Activated CD8-positive, alpha-beta T cell treated with anti-CD3 and anti-CD28 coated beads for 36 hours (primary cell): ENCODE data around the gene ACADVL. TPM values are rescaled to one million over a fixed set of nuclear protein-coding genes. Genes with fewer than 3 reads are reported as not detected.
A peak's percentile ranks its signal among the peaks of the same experiment; 100 is the strongest.

Experiments
- ATAC-seq: fragments of 200-7000 bp; cut with Tn5 transposase; one replicate; pipeline ENCODE4 v1.10.0; 2021; ENCODE audit warnings: mild to moderate bottlenecking, moderate library complexity
- CTCF ChIA-PET: fragments of 350-600 bp; sonication (Branson Sonifier 250); formaldehyde crosslinking; loops from one replicate; lab custom pipeline; 2021; ENCODE audit warnings: antibody characterized with exemption; lab: Charles Lee
- POLR2A ChIA-PET: fragments of 350-600 bp; sonication (Branson Sonifier 250); formaldehyde crosslinking; loops from one replicate; lab custom pipeline; 2021; ENCODE audit warnings: antibody characterized with exemption; lab: Charles Lee
- DNase-seq: peaks from one replicate; pipeline ENCODE4 v3.0.0-alpha.2; 2020
- H3K27ac Mint-ChIP-seq: one replicate; pipeline ENCODE4 v1.8.0; 2021; ENCODE audit warnings: mild to moderate bottlenecking, mixed read lengths
- H3K27me3 Mint-ChIP-seq: one replicate; pipeline ENCODE4 v1.8.0; 2021; ENCODE audit warnings: mixed read lengths
- H3K36me3 Mint-ChIP-seq: one replicate; pipeline ENCODE4 v1.8.0; 2021; ENCODE audit warnings: low read depth, mixed read lengths
- H3K4me1 Mint-ChIP-seq: one replicate; pipeline ENCODE4 v1.8.0; 2021; ENCODE audit warnings: low read depth, mixed read lengths
- H3K4me3 Mint-ChIP-seq: one replicate; pipeline ENCODE4 v1.8.0; 2021; ENCODE audit warnings: mild to moderate bottlenecking, moderate library complexity, mixed read lengths
- H3K9me3 Mint-ChIP-seq: one replicate; pipeline ENCODE4 v1.8.0; 2021; ENCODE audit warnings: mixed read lengths
- intact Hi-C: fragments of 100-400 bp; cut with micrococcal nuclease; formaldehyde crosslinking; loops from one replicate; pipeline ENCODE4 v1.10.0; 2022
- total RNA-seq, 2 experiments: library from RNA; stranded (reverse); gene quantifications; one replicate each; pipeline ENCODE4 v1.2.3, GENCODE V29; 2021
- TF ChIP-seq, protein P1 (sequence below): fragments of 200-600 bp; IDR thresholded peaks from one replicate; pipeline ENCODE4 v1.8.0; 2022; ENCODE audit warnings: antibody characterized with exemption, mild to moderate bottlenecking

ACADVL gene
- total RNA-seq, 2 experiments from 2014 or later: 288 to 291 TPM

DNA sequence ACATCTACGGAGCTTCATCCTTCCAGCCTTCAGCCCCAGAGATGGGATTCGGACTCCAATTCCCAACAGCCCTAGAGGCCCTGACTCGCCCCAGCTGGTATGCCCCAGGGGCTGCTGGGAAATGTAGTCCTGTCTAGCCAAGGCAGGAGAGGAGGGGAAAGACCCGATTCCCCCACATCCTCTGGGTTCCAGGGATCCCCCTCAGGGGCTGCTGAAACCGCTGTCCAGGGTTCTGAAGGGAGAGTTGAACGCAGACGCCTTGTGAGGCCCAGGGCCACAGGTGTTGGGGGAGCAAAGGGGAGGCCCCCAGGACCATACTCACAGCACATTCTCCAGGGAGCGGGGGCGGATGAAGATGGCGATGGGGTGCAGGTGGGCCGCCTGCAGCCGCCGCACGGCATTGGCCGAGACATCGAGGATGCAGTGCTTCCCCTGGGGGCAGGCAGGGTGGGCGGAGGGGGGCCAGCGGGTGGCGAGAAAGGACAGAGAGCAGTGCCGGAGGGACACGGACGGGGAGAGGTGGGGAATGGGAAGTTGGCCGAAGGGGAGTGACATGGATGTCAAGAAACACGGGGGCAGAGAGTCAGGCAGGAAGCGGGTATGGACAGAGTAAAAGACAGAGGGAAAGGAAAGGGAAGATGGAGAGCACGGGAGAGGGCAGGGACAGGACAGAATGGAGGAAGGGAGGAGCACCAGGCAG is 28.0 kb upstream of the ACADVL start:
- no peak overlapping the region for H3K27ac Mint-ChIP-seq
- CTCF ChIA-PET: no interaction called here
- intact Hi-C loops: no loop called here
- TF ChIP-seq, protein P1, sequence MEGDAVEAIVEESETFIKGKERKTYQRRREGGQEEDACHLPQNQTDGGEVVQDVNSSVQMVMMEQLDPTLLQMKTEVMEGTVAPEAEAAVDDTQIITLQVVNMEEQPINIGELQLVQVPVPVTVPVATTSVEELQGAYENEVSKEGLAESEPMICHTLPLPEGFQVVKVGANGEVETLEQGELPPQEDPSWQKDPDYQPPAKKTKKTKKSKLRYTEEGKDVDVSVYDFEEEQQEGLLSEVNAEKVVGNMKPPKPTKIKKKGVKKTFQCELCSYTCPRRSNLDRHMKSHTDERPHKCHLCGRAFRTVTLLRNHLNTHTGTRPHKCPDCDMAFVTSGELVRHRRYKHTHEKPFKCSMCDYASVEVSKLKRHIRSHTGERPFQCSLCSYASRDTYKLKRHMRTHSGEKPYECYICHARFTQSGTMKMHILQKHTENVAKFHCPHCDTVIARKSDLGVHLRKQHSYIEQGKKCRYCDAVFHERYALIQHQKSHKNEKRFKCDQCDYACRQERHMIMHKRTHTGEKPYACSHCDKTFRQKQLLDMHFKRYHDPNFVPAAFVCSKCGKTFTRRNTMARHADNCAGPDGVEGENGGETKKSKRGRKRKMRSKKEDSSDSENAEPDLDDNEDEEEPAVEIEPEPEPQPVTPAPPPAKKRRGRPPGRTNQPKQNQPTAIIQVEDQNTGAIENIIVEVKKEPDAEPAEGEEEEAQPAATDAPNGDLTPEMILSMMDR: no peak
- no peaks in the 10 kb centered on the region for H3K4me1 Mint-ChIP-seq
- no peaks in the 10 kb centered on the region for H3K27me3 Mint-ChIP-seq
- POLR2A ChIA-PET: no interaction called here
- ATAC-seq: peak; percentile 83
- no peaks in the 10 kb centered on the region for H3K9me3 Mint-ChIP-seq
- no peak overlapping the region for H3K4me3 Mint-ChIP-seq
- no peaks in the 10 kb centered on the region for H3K36me3 Mint-ChIP-seq
- DNase-seq: peak; percentile 60

DNA sequence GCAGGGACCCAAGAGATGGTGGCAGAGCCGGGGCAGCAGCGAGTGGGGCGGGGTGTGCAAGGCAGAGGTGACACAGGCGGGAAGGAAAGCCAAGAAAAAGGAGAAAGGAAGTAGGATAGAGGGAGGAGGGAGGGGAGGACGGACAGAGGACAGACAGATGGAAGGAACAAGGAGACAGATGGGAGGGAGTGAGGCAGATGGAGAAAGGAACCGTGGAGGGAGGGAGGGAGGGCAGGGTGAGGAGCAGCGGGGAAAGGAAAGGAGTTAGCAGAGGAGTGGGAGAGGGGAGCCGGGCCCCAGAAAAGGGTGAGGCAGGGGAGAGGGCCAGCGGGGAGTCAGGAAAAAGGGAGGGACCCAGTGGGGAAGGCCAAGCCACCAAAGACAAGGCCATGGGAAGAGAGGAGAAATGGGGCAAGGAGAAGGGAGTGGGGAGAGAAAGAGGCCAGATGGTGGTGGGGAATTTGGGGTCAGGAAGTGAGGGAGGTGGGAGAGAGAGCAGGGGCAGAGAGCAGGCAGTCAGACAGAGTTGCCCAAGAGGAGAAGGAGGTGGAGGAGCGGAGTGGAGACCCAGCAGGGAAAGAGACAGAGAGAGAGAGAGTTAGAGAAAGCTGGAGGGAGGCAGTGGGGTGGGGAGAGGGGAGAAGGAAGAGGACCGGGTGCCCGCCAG is 27.3 kb upstream of the ACADVL start:
- H3K4me1 Mint-ChIP-seq: no peaks in the 10 kb centered on the region
- ChIA-PET CTCF (no interaction called here), POLR2A (no interaction called here)
- no peak overlapping the region for H3K27ac Mint-ChIP-seq
- no peaks in the 10 kb centered on the region for H3K36me3 Mint-ChIP-seq
- intact Hi-C loops: no loop called here
- no peak overlapping the region for H3K4me3 Mint-ChIP-seq
- DNase-seq (no peak), ATAC-seq (no peak)
- H3K9me3 Mint-ChIP-seq: no peaks in the 10 kb centered on the region
- no peaks in the 10 kb centered on the region for H3K27me3 Mint-ChIP-seq
- TF ChIP-seq, protein P1: no peak

DNA sequence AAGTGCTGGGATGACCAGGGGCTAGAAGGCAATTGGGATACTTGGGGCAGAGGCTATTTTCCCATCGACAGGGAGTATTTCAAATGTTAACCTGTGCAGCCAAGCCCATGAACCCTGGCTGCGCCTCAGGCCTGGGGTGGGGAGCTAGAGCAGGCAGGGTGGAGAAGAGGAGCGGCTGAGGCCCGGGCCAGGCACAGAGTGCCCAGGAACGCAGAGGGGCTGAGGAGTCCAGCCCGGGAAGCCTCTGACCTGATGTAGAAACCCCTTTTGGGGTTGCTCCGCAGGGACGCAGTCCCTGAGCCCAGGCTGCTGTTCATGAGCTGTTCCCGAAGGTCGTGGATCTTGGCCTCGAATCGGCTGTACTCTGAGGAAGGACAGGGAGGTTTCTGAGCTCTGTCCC is 23.8 kb upstream of the ACADVL start:
- no peaks in the 10 kb centered on the region for H3K9me3 Mint-ChIP-seq
- H3K4me3 Mint-ChIP-seq: no peak overlapping the region
- intact Hi-C loops: no loop called here
- H3K27ac Mint-ChIP-seq: no peak overlapping the region
- ATAC-seq: no peak
- DNase-seq: no peak
- H3K27me3 Mint-ChIP-seq: no peaks in the 10 kb centered on the region
- H3K36me3 Mint-ChIP-seq: no peaks in the 10 kb centered on the region
- CTCF ChIA-PET: no interaction called here
- TF ChIP-seq, protein P1: no peak
- no peaks in the 10 kb centered on the region for H3K4me1 Mint-ChIP-seq
- POLR2A ChIA-PET: no interaction called here

DNA sequence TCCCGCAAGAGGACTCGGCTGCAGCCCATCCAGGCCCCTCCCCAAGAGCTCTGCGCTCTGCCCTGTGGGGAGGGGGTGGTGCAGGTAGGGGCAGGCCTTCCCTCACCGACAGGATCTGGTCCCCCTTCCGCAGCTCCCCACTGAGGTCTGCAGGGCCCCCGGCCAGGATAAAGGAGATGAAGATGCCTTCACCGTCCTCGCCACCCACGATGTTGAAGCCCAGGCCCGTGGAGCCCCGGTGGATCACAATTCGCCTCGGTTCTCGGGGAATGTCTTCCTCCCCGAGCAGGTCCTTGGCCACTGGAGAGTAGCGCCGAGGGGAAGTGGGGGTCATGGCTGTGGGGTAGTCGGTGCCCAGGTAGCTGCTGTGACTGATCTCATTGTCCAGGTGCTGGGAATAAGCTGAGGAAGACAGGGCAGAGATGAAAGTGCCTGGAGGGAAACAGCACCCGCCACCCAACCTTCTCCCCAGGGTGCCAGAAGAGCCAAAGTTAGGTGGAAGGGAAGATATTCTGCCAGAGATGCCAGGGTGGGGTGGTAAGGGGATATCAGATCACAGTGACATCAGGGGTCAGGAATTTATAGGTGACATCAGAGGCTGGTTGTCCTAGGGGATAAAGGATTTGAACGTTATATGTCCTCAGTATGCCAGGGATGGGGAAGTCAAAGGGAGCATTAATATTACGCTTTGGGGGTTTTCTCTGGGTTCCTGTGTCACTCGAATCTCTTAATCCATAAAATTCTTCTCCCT is 22.9 kb upstream of the ACADVL start:
- no peak overlapping the region for H3K4me3 Mint-ChIP-seq
- ChIA-PET POLR2A (no interaction called here), CTCF (no interaction called here)
- no peaks in the 10 kb centered on the region for H3K27me3 Mint-ChIP-seq
- H3K27ac Mint-ChIP-seq: no peak overlapping the region
- no peaks in the 10 kb centered on the region for H3K36me3 Mint-ChIP-seq
- TF ChIP-seq, protein P1: no peak
- no peaks in the 10 kb centered on the region for H3K9me3 Mint-ChIP-seq
- H3K4me1 Mint-ChIP-seq: no peaks in the 10 kb centered on the region
- DNase-seq: no peak
- ATAC-seq: no peak
- intact Hi-C loops: no loop called here
